Fibroblast of upper back skin (primary cell): ENCODE data around the gene PAFAH1B2.

Source experiments
- DNase-seq: peaks from one replicate; pipeline ENCODE4 v3.0.0-alpha.2; 2013

The PAFAH1B2 gene

GRCh38 chr11:117223741-117224689, 79.9 kb downstream of the PAFAH1B2 start:
- DNase-seq: no peak

GRCh38 chr11:117225553-117226170, 81.6 kb downstream of the PAFAH1B2 start:
- no peak for DNase-seq
